ENCODE measurements around the gene CARNS1. TPM values are rescaled to one million over a fixed set of nuclear protein-coding genes. Genes with fewer than 3 reads are reported as not detected.

CARNS1 gene, protein sequence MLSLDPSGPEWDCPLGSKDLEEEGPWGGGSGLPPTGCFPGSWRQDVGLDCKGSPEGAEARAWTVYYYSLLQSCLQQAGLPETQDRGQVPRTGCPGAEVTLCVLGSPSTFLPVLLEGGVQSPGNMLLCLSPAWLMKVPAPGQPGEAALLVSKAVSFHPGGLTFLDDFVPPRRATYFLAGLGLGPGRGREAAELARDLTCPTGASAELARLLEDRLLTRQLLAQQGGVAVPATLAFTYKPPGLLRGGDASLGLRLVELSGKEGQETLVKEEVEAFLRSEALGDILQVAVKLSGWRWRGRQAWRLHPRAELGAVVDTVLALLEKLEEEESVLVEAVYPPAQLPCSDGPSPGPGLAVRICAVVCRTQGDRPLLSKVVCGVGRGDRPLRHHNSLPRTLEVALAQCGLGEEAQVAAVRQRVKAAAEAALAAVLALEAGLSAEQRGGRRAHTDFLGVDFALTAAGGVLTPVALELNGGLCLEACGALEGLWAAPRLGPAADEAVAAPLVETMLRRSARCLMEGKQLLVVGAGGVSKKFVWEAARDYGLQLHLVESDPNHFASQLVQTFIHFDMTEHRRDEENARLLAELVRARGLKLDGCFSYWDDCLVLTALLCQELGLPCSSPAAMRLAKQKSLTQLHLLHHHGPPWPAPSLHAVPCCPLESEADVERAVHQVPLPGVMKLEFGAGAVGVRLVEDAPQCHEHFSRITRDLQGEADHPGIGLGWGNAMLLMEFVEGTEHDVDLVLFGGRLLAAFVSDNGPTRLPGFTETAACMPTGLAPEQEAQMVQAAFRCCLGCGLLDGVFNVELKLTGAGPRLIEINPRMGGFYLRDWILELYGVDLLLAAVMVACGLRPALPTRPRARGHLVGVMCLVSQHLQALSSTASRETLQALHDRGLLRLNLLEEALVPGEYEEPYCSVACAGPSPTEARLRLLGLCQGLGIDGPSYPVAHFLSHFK
- 1 to 10 TPM; 1.9 to 2.0 TPM for total RNA-seq

- ChIA-PET CTCF (interaction anchor here (5.6 kb wide), 1 partner anchor 12 kb away, joined by 34 read pairs; the partner anchor contains the start of genes PPP1CA and TBC1D10C), POLR2A (interaction anchor here (3.0 kb wide), 1 partner anchor 8 kb away, joined by 12 read pairs; no protein-coding TSS in a partner anchor)
These were observed at the start of gene CARNS1 for GRCh38 chr11:67415501-67416304. Gene CARNS1, plus strand, starts transcription at chr11:67415678. Its CDS starts 522 bp downstream, at chr11:67416200.

DNA sequence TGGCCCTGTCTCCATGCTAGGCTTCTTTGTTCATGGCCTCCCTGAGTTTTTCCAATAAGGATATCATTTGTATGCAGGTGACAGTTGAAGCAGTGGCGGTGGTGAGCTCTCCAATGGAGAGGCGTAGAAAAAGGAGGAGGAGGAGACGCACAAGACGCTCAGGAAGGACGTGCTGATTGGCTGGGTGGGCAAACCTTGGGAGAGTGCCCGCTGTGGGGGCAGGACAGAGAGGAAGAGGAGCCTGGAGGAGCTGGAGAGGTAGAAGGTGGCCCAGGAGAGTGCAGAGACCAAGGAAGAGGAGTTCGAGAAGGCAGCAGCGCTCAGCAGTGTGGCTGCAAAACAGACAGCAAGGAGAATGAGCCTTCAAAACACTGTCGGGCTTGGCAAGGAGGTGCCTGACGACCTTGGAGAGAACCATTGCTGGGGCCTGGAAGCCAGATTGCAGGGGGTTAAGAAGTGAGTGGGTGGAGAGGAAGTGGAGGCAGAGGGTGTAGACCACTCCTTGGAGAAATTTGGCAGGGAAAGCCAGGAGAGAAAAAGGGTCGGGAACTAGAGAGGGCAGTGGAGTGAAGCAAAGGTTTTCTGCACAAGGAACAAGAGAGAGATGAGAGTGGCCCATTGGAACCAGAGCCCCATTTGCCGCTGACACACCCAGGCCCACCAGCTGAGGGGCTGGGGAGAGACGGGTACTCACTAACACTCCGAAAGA is 49.6 kb upstream of the CARNS1 start:
- ChIA-PET CTCF (interaction anchor here (1.3 to 20.0 kb wide), 3 partner anchors 9 to 14 kb away, joined by 5 to 601 read pairs (median 10); partner anchors contain the start of gene CLCF1), POLR2A (no interaction called here)

DNA sequence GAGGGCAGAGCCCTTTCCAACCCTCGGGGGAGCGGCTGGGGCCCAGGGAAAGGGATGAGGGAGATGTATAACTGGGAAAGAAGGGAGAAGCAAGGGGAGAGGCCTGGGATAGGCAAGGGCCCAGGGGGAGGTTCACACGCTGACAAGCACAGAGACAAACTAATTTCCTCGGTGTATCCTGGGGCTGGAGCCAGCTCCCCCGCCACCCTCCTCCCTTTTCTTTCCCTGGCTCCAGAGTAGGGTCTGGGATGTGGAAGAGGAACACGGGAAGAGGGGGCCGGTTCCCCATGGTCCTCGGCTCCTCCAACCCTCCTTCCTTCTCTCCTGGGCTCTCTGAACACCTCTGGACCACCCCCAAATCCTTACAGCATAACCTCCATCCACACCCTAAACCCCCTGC is 48.9 kb upstream of the CARNS1 start:
- CTCF ChIA-PET: interaction anchor here (2.1 to 20.0 kb wide), 2 partner anchors 10 to 12 kb away, joined by 10 to 601 read pairs; partner anchors contain the start of gene CLCF1
- POLR2A ChIA-PET: no interaction called here

DNA sequence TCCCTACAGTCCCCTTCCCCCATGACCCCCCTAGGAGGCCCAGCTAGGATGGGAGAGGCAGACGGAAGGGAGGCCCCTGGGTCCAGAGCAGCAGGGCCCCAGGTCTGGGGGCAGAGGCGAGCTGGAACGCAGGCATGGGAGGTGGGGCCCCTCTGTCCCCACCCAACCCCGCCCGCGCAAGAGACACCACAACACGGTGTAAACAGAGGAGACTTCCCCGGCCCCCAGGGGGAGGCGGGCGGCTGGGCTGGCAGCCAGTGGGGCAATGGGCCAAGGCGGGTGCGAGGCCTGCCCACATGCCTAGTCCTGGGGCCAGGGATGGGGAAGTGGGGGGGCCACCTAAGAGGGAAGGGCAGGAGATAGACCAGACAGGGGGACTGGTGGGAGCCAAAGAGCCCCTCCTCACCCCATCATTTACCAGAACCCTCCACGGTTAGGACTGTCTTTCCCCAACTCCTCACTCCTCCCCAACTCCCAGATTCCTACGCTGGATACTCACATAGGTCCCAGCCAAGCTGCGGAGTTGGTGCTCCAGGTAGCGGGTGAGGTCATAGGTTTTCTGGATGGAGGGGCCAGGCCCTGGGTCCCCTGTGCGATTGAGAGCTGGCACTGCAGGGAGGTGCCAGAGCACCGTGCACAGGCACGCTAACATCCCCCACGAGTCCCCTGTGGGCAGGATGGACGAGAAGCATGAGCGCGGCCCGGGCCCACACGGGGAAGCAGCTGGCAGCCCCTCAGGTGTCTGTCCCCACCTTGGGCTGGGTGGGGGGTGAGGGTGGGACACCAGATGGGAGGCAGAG is 48.3 kb upstream of the CARNS1 start:
- CTCF ChIA-PET: interaction anchor here (0.8 to 20.0 kb wide), 3 partner anchors 10 to 16 kb away, joined by 3 to 601 read pairs (median 3); partner anchors contain the start of gene CLCF1
- POLR2A ChIA-PET: interaction anchor here (1.1 kb wide), 1 partner anchor 13 kb away, joined by 3 read pairs; no protein-coding TSS in a partner anchor

DNA sequence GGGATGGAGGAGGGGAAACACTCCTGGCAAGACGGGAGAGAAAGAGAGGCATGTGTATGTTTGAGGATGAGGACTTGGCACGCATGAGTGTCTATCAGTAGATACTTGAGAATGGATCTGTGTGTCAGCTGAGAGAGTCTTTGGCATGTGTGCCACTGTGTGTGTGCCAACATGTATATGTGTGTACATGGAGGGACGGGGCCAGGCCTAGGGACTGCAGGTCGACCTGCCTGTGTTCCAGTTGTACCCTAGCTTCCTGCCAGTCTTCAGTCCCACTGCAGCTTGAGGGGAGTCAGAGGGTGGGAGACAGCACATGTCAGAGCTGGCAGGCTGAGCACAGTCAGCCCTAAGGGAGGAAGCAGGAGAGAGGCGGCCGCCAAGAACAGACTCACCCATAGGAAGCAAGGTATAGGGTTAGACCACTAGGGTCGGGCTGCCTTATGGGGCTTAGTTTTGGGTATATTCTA is 47.7 kb upstream of the CARNS1 start:
- CTCF ChIA-PET: interaction anchor here (0.8 to 20.0 kb wide), 4 partner anchors 10 to 67 kb away, joined by 3 to 601 read pairs (median 4); partner anchors contain the start of gene CLCF1
- POLR2A ChIA-PET: interaction anchor here (1.1 kb wide), 1 partner anchor 14 kb away, joined by 3 read pairs; no protein-coding TSS in a partner anchor

GRCh38 chr11:67368621-67369020 is 46.9 kb upstream of the CARNS1 start:
- POLR2A ChIA-PET: interaction anchor here (0.6 to 0.7 kb wide), 3 partner anchors 9 to 466 kb away, joined by 4 to 10 read pairs (median 7); no protein-coding TSS in a partner anchor
- CTCF ChIA-PET: interaction anchor here (1.1 to 19.8 kb wide), 4 partner anchors 9 to 66 kb away, joined by 3 to 601 read pairs (median 34); partner anchors contain the start of gene POLD4

DNA sequence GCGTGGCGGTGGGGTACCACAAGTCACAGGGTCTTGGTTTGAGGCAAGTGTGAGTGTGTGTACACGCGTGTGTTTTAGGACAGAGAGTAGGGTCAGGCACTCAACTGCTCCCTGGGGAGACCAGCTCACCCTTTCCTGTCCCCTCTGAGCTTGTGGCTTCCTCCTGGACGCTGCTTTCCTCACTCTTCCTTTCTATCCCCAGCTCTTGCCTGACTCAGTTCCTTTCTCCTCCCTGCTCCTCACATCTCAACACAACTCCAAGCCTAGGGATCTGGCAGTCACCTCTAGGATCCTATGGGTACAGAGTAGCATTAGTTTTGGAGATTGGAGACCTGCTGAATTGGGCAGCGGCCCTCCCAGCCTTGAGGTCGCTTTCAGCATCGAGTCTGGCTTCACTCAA is 46.2 kb upstream of the CARNS1 start:
- CTCF ChIA-PET: interaction anchor here (1.0 to 19.8 kb wide), 4 partner anchors 8 to 201 kb away, joined by 3 to 601 read pairs (median 32); partner anchors contain the start of gene POLD4
- POLR2A ChIA-PET: no interaction called here

DNA sequence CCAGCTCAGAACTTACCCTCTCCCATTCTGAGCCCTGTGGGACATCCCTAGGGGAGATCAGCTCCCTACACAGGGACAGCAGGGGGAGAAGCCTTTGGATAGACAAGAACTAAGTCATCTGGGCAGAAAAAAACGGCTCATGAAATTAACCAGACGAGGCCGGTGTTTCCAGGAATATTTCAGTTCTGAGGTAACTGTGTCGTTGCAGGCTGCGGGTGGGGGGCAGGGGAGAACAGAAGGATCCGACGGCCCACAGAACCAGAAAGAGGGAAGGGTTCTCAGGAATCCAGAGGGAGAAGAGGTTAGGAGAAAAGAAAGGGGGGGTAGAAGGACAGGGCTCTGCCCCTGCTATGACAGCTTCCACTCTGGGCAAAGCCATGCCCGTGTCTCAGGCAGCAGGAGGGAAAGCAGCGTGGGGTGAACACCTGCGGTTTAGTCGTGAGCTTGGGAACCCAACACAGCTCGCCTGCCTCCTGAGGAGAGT is 45.6 kb upstream of the CARNS1 start:
- ChIA-PET CTCF (interaction anchor here (0.6 to 19.8 kb wide), 5 partner anchors 7 to 549 kb away, joined by 3 to 601 read pairs (median 3); partner anchors contain the start of gene POLD4), POLR2A (no interaction called here)

DNA sequence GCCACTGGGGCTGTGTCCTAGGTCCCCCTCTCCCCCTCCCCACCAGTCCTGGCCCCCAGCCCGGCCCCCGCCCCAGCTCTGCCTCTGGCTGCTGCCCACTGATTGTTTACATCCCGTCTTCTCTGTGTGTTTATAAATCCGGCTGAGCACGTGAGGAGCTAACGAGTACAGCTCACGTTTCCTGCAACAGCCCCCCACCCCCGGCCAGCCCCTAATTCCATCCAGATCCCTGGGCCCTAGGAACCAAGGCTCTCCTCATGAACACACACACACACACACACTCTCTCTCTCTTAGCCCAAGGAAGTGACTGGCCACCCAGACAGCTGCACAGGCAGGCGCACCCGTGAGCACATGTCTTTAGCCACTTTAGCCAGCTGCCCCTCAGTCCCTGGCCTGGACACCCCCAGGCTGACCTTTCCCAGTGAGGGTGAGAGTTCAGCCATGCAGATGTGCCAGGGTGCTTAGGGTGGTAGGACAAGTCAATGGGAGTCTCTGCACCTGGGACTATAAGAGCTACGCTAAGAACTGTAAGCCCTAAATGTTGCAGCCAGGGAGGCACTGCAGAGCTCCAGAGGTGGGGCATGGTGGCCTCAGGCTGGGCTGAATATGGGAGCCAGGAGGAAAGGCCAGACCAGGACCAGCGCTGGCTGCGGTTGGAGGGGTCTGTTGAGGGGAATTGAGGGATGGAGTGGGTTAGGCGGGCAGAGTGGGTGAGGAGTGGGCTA is 45.0 kb upstream of the CARNS1 start:
- CTCF ChIA-PET: interaction anchor here (0.6 to 19.8 kb wide), 9 partner anchors 9 to 550 kb away, joined by 3 to 601 read pairs (median 3); partner anchors contain the start of genes POLD4 and RAD9A
- POLR2A ChIA-PET: no interaction called here

DNA sequence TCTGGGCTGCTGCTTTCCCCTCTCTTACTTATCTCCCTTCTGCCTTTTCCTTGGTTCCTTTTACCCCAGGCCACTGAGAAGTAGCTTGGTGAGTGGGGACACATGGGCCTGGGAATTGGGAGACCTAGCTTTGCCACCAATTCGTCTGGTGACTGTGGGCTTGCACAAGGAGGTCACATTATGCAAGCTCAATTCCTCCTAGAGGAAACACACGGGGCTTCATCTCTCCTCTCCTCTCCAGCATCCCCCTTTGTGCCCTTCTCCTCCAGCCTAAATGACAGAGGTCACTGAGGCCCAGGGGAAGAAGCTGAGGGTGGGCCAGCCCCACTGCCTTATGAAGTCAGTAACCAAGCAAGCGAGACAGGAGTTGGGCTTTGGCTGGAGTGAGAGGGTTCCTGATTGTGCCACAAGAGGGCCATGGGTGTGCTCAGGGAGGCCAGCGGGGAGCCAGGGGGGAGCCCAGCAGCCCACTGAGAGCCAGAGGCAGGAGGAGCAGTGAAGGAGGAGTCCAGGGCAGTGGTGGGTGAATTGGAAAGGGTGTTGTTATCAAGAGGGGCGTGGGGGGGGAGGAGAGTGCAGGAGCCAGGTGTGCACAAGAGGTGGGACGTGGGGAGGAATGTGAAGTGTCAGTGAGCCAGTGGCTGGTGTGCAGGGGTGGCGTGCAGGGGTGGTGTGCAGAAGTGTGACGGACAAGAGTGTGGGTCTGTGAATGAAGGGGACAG is 44.1 kb upstream of the CARNS1 start:
- POLR2A ChIA-PET: no interaction called here
- CTCF ChIA-PET: interaction anchor here (0.9 to 19.8 kb wide), 9 partner anchors 8 to 41 kb away, joined by 3 to 601 read pairs (median 3); partner anchors contain the start of genes POLD4 and RAD9A

DNA sequence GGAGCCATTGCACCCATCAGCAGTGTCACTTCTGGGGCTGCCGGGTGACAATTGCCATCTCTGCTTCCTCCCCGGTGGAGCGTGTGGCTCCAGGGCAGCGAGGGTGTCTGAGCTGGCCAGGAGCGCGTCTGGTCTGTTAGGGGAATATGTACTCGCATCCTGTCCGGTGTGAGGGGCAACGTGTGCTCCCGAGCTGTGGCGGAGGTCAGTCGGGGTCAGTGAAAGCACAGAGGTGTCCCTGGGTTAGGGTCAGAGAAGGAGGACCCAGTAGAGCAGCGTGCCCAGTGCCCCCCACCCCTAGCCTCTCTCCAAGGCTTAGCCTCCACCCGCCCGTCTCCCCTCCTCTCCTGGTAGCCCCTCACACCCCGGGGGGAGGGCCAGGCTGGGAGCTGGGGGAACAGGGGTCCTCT is 43.6 kb upstream of the CARNS1 start:
- ChIA-PET POLR2A (no interaction called here), CTCF (interaction anchor here (0.9 to 19.8 kb wide), 5 partner anchors 11 to 40 kb away, joined by 3 to 601 read pairs (median 4); partner anchors contain the start of genes POLD4 and RAD9A)

DNA sequence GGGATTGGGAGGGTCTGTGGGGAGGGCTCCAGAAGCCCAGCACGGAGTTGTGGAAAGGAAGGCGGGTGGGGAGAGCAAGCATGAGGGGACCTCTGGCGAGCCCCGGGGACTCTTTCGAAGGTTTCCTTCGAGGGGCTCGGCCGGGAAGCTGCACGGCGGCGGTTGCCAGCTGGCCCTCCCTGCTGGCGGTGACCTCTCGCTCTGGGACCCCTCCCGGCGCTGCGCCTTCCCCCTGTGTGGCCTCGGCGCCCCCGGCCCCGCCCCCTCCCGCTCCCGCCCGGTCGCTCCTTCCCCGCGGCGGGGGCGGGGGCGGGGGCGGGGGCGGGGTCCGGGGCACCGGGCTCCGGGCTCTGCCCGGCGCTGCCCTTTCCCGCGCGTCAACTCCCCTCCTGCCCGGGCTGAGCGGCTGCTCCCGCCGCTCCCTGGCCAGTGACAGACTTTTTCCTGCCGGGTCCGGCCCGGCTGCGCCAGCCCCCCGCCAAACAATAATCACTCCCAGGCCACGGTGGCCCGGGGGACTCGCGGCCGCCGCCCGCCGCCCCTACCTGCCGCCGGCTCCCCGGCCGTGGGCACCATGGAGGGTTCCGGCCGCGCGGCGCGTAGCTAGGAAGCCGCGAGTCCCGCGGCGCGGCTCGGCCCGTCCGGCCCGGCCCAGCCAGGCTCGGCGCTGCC is 43.0 kb upstream of the CARNS1 start:
- POLR2A ChIA-PET: interaction anchor here (0.6 to 1.8 kb wide), 2 partner anchors 18 to 21 kb away, joined by 3 to 12 read pairs; partner anchors contain the start of gene POLD4
- CTCF ChIA-PET: interaction anchor here (0.6 to 19.8 kb wide), 4 partner anchors 10 to 40 kb away, joined by 4 to 601 read pairs (median 33); partner anchors contain the start of genes POLD4 and RAD9A

- ChIA-PET CTCF (interaction anchor here (0.6 to 19.8 kb wide), 9 partner anchors 10 to 1267 kb away, joined by 3 to 601 read pairs (median 4); partner anchors contain the start of genes POLD4 and RAD9A), POLR2A (interaction anchor here (0.6 to 1.8 kb wide), 8 partner anchors 9 to 211 kb away, joined by 3 to 13 read pairs (median 4); partner anchors contain the start of genes GSTP1, POLD4, PPP1CA and PTPRCAP)
These were observed 42.4 kb upstream of the CARNS1 start, which contains the start of gene CLCF1 for GRCh38 chr11:67372993-67373647. Gene CLCF1, minus strand, starts transcription at chr11:67373598. Its CDS starts 59 bp downstream, at chr11:67373539.

Measured in activated CD8-positive, alpha-beta memory T cell treated with anti-CD3 and anti-CD28 coated beads for 36 hours (primary cell).